Measurements from ENCODE around the gene RYR3.

RYR3 gene

DNA sequence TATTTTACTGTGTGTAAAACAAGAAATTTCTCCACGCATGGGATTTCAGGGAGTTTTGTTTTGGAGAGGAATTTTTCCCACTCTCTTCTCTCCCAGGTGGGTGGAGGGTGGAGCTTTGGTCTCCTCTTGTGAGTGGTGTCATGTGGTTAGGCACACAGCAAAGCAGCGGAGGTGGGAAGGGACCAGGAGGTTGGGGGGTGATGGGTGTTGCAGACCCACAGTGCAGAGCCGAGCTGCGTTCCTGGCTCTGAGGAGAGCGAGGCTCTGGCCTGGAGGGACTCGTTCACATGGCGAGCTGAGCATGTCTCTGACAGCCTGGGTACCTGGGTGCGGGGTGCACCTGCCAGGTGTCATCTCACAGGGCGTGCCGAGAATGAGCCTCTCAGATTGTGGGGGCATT lies 87.8 kb downstream of the RYR3 start:
- no peaks in the 10 kb centered on the region for H4K20me1 ChIP-seq (ENCODE audit: insufficient read depth, low read length)
- no peaks in the 10 kb centered on the region for H3K79me2 ChIP-seq (ENCODE audit: low read length)
- H3K4me2 ChIP-seq (ENCODE audit: low read depth, low read length), result no peak overlapping the region
- H3K36me3 ChIP-seq (replicated peaks; ENCODE audit: insufficient read depth, low read length), result no peaks in the 10 kb centered on the region
- TF ChIP-seq EZH2phosphoT487 (IDR thresholded peaks at IDR 0.05; ENCODE audit: low read length), result no peak
- TF ChIP-seq EZH2 (optimal IDR thresholded peaks at IDR 0.05; ENCODE audit: low read depth, low read length), result no peak
- TF ChIP-seq, protein P1, sequence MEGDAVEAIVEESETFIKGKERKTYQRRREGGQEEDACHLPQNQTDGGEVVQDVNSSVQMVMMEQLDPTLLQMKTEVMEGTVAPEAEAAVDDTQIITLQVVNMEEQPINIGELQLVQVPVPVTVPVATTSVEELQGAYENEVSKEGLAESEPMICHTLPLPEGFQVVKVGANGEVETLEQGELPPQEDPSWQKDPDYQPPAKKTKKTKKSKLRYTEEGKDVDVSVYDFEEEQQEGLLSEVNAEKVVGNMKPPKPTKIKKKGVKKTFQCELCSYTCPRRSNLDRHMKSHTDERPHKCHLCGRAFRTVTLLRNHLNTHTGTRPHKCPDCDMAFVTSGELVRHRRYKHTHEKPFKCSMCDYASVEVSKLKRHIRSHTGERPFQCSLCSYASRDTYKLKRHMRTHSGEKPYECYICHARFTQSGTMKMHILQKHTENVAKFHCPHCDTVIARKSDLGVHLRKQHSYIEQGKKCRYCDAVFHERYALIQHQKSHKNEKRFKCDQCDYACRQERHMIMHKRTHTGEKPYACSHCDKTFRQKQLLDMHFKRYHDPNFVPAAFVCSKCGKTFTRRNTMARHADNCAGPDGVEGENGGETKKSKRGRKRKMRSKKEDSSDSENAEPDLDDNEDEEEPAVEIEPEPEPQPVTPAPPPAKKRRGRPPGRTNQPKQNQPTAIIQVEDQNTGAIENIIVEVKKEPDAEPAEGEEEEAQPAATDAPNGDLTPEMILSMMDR (IDR thresholded peaks at IDR 0.05; ENCODE audit: low read length), result no peak
- H3K4me1 ChIP-seq (ENCODE audit: low read length), result no peaks in the 10 kb centered on the region
- H3K27me3 ChIP-seq (replicated peaks; ENCODE audit: insufficient read depth, low read length), result no peaks in the 10 kb centered on the region
- no peak overlapping the region for H3K27ac ChIP-seq (ENCODE audit: low read length)
- no peaks in the 10 kb centered on the region; the same call in 1 of the 2 replicates for H3K9me2 ChIP-seq (replicated peaks; ENCODE audit: insufficient read depth, low read length)
- H3K9me3 ChIP-seq (replicated peaks; ENCODE audit: insufficient read depth, low read length), result no peaks in the 10 kb centered on the region
- no peak for DNase-seq
- no peak overlapping the region for H3K4me3 ChIP-seq (ENCODE audit: low read length)
- no peak overlapping the region for H2AFZ ChIP-seq (ENCODE audit: low read length)
- no peak overlapping the region for H3K9ac ChIP-seq (ENCODE audit: low read length)
- no peaks in the 10 kb centered on the region for H3F3A ChIP-seq (ENCODE audit: insufficient read depth, low read length)

DNA sequence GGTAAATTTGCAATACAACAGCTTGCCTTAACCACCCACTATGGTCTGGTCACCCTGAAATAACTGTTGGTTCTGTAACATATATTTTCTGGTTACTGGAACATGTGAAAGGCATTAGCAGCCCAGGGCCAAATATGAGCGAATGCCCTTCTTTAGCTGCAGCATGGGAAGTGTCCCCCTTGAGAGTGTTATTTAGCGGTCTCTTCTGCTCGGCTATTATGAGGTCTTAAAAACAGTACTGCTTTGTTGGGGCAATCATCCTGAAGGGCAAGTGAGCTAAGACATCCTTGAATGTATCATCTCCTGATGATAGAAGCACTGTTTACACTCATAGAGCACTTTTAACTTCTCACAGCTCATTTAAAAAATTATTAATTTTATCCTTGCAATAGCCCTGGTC lies 90.2 kb downstream of the RYR3 start:
- no peaks in the 10 kb centered on the region for H3F3A ChIP-seq (ENCODE audit: insufficient read depth, low read length)
- H3K36me3 ChIP-seq (replicated peaks; ENCODE audit: insufficient read depth, low read length), result no peaks in the 10 kb centered on the region
- H3K4me3 ChIP-seq (ENCODE audit: low read length), result no peak overlapping the region
- no peak overlapping the region for H2AFZ ChIP-seq (ENCODE audit: low read length)
- DNase-seq, result no peak
- H3K79me2 ChIP-seq (ENCODE audit: low read length), result no peaks in the 10 kb centered on the region
- no peak overlapping the region for H3K4me2 ChIP-seq (ENCODE audit: low read depth, low read length)
- H3K4me1 ChIP-seq (ENCODE audit: low read length), result no peaks in the 10 kb centered on the region
- TF ChIP-seq EZH2 (optimal IDR thresholded peaks at IDR 0.05; ENCODE audit: low read depth, low read length), result no peak
- TF ChIP-seq, protein P1 (IDR thresholded peaks at IDR 0.05; ENCODE audit: low read length), result no peak
- no peak for TF ChIP-seq EZH2phosphoT487 (IDR thresholded peaks at IDR 0.05; ENCODE audit: low read length)
- H3K9me3 ChIP-seq (replicated peaks; ENCODE audit: insufficient read depth, low read length), result no peaks in the 10 kb centered on the region
- no peak overlapping the region for H3K9ac ChIP-seq (ENCODE audit: low read length)
- no peaks in the 10 kb centered on the region for H4K20me1 ChIP-seq (ENCODE audit: insufficient read depth, low read length)
- no peaks in the 10 kb centered on the region for H3K27me3 ChIP-seq (replicated peaks; ENCODE audit: insufficient read depth, low read length)
- no peaks in the 10 kb centered on the region; the same call in 1 of the 2 replicates for H3K9me2 ChIP-seq (replicated peaks; ENCODE audit: insufficient read depth, low read length)
- H3K27ac ChIP-seq (ENCODE audit: low read length), result no peak overlapping the region

DNA sequence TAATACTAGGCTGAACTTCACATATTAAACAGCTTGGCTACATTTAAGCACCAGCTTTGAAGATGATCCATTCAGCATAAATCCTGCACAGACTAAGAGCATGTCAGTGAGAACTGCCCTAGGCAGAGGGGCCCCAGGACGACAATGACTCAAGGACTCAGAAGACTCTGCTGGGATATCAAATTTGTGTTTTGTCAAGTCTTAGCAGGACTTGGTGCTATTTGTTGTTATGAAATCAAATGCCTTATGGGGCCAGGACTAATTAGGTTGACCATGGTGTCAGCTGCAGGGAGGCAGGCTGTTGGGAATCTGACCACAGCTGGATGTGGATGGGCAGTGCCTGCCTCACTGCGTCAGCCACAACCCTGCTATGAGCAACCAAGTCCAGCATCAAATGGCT lies 91.8 kb downstream of the RYR3 start:
- DNase-seq, result no peak

More for the DNA sequence above, 91.8 kb downstream of the RYR3 start:
- H3K4me3 ChIP-seq (ENCODE audit: low read length), result no peak overlapping the region
- H3K27ac ChIP-seq (ENCODE audit: low read length), result no peak overlapping the region
- no peaks in the 10 kb centered on the region for H3K9me3 ChIP-seq (replicated peaks; ENCODE audit: insufficient read depth, low read length)
- no peak overlapping the region for H3K9ac ChIP-seq (ENCODE audit: low read length)
- H3F3A ChIP-seq (ENCODE audit: insufficient read depth, low read length), result no peaks in the 10 kb centered on the region
- H3K4me1 ChIP-seq (ENCODE audit: low read length), result no peaks in the 10 kb centered on the region
- H3K4me2 ChIP-seq (ENCODE audit: low read depth, low read length), result no peak overlapping the region
- H3K79me2 ChIP-seq (ENCODE audit: low read length), result no peaks in the 10 kb centered on the region
- H3K36me3 ChIP-seq (replicated peaks; ENCODE audit: insufficient read depth, low read length), result no peaks in the 10 kb centered on the region
- H4K20me1 ChIP-seq (ENCODE audit: insufficient read depth, low read length), result no peaks in the 10 kb centered on the region
- TF ChIP-seq EZH2 (optimal IDR thresholded peaks at IDR 0.05; ENCODE audit: low read depth, low read length) (no peak), EZH2phosphoT487 (IDR thresholded peaks at IDR 0.05; ENCODE audit: low read length) (no peak)
- TF ChIP-seq, protein P1 (IDR thresholded peaks at IDR 0.05; ENCODE audit: low read length), result no peak
- no peak overlapping the region for H2AFZ ChIP-seq (ENCODE audit: low read length)
- no peaks in the 10 kb centered on the region for H3K27me3 ChIP-seq (replicated peaks; ENCODE audit: insufficient read depth, low read length)
- no peaks in the 10 kb centered on the region; the same call in 1 of the 2 replicates for H3K9me2 ChIP-seq (replicated peaks; ENCODE audit: insufficient read depth, low read length)
